Caki2 (cell line): ENCODE measurements around the gene CXCR4. TPM values are rescaled to one million over a fixed set of nuclear protein-coding genes. Genes with fewer than 3 reads are reported as not detected.
"Not testable (repeated sequence)": the region's sequence is repeated elsewhere in the genome, so short reads cannot be mapped to it uniquely, and the experiment has no call there.

Experiments
- DNase-seq: peaks from one replicate; pipeline ENCODE4 v3.0.0-alpha.2; 2015; ENCODE audit warnings: low read depth
- in situ Hi-C: cut with HindIII; loops from 2 replicates; pipeline ENCODE4 v1.10.0; 2016; ENCODE audit warnings: low sequenced_read_pairs, low pct_unique_long_range_greater_than_20kb, mixed read lengths
- total RNA-seq: library from RNA; depleted of rRNA; stranded (reverse); fragments of >200 nt; shearing (Covaris generic); gene quantifications from 2 replicates; pipeline ENCODE4 v1.2.3, GENCODE V29; 2014; ENCODE audit warnings: low replicate concordance

Gene CXCR4
- total RNA-seq, 1 experiment from 2014 or later = not detected

DNA sequence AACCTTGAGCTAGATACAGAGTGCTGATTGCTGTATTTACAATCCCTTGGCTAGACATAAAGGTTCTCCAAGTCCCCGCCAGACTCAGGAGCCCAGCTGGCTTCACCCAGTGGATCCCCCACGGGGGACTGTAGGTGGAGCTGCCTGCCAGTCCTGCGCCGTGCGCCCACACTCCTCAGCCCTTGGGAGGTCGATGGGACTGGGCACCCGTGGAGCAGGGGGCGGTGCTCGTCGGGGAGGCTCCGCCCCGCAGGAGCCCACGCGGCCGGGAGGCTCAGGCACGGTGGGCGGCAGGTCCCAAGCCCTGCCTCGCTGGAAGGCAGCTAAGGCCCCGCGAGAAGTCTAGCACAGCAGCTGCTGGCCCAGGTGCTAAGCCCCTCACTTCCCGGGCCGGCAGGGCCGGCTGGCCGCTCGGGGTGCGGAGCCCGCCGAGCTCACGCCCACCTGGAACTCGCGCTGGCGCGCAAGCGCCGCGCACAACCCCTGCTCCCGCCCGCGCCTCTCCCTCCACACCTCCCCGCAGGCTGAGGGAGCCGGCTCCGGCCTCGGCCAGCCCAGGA, 30.0 kb downstream of the CXCR4 start:
- DNase-seq = not testable (repeated sequence)

DNA sequence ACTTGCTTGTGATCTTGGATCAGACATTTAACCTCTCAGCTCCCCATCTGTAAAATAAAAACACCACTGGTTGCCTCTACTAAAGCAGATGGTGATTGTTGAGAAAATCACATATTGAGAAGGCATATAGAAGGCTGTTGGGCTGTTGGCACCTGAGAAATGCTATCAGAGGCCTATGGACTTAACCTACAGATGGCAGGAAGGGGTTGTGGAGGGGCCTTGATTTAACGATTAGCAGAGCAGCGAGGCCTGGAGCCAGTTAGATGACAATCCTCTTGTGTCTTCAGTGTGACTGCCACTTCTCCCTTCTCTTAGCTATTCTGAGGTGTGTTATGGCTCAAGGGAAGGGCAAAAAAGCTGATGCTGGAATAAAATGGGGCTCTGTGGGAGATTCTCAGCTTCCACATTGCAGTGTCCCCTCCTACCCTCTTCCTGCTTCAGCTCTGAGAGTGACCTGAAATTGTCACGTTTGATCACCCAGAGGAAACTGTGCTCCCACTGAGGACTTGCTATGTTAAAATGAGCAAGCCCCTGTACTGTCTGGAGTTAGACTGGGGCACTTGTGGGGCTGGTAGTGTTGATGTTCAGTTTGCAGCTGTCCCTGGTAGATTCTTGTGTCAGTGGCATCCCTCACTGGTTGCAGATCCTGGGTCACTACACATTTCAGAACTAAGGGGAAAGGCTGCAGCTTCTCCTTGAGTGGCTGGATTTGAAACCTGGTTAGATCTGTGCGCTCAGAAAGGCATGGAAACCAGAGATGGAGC, 31.5 kb downstream of the CXCR4 start:
- in situ Hi-C loops = no loop called here
- DNase-seq = no peak

More for the DNA sequence above, 30.0 kb downstream of the CXCR4 start:
- in situ Hi-C loops = not testable (repeated sequence)

DNA sequence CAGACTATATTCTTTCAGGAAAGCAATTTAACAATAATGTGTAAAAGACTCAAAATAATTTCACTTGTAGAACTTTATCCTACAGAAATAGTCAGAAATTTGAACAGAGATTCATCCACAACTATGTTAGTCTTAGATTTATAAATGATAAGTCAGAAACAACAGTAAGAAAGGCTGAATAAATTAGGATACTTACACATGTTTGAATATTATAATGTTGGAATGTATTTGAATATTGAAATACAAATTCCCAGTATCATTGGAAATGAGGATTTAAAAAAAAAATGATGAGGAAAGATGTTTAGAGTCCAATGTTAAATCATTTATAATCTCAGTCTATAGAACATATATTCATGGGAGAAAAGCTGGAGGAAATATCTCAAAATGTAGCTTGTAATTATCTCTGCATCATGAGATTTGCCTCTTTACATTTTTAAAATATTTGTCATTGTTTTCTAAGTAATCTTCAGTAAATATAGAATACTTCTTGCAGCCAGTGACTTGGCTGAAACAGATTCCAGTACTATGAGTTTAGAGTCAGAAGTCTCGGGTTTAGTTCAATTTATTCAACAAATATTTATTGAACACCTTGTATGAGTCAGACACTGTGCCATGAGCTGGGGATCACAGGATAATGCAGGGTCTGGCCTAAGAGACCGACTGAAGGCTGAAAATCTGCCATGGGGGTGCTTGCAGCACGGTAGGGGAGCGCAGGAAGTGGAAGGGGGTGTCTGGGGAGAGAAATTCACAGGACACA, 32.3 kb downstream of the CXCR4 start:
- in situ Hi-C loops = no loop called here
- no peak for DNase-seq

DNA sequence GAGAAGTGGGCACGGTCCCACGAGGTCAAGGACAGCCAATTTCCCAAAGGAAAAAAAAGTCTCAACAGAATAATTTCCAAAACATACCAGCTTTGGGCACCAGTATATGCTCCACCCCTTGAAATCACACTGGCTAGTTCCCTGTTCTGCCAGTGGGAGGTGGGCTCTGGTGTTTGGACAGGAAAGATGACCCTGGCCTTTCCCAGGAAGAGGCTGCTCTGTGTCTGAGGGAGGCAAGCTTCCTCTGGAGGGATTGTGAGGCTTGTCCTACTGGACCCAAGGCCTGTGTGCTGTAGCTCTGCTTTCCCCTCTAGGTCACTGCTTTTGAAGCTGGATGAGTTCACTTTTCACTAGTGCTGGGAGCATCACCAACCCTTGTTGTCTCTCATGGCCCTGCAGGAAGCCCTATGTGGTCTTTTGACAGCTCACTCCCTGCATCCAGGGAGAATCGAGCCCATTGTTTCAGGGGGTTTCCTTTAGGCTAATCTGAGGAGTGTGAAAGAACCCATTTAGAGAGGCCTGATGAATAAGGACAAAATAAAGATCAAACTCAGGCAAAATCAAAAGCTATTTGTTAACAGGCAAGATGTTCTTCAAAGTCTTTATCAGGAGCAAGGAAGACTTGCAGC, 36.3 kb downstream of the CXCR4 start:
- in situ Hi-C loops = no loop called here

DNA sequence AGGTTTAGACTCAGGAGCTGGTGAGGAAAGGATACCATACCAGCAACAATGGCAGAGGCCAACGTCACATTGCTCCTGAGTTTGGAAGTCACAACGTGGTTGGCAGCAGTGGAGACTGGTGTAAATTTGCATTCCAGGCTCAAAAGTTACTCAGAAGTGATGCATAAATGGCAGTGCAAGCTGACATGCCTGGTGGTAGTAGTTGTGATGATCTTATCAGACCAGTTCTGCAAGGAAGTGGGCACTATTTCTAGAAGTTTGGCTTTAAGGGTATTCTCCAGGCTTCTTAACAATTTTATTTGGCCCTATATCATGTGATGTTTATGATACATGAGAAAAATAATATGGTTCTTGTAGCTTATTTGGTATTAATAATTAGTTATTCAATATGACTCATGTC, 37.8 kb downstream of the CXCR4 start:
- DNase-seq = no peak
- in situ Hi-C loops = no loop called here

More for the DNA sequence above, 36.3 kb downstream of the CXCR4 start:
- no peak for DNase-seq

DNA sequence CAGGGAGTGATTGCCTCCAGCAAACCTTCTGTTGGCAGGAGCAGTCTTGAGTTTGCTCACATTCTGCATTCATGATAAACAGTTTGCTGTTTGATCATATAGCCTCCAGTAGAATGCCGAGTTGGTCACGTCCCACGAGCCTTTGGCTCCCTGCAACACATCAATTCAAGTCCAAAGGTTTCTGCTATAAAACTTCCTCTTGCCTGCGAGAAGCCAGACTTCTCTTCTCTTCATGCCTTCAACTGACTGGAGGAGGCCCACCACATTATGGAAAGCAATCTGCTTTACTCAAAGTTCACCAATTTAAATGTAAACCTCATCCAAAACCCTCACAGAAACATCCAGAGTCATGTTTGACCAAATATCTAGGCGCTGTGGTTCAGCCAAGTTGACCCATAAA, 40.8 kb downstream of the CXCR4 start:
- no peak for DNase-seq
- in situ Hi-C loops = no loop called here

DNA sequence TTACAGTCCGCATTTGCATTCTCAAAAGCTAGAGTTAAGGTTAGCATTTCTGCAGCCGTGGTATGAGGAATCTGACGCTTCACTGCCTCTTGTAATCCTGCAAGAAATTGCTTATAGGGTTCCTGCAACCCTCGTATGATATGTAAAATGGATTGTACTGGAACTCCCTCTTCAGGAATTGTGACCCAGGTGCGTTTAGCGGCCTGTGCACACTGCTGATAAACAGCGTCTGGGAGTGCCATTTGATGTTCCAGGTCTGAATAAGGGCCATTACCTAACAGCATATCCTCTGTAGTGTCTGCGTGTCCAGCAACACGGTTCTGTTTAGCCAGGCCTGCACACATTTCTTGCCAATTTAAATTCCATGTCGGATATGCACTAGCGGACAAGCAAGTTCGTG, 42.5 kb downstream of the CXCR4 start:
- DNase-seq = no peak
- in situ Hi-C loops = no loop called here

DNA sequence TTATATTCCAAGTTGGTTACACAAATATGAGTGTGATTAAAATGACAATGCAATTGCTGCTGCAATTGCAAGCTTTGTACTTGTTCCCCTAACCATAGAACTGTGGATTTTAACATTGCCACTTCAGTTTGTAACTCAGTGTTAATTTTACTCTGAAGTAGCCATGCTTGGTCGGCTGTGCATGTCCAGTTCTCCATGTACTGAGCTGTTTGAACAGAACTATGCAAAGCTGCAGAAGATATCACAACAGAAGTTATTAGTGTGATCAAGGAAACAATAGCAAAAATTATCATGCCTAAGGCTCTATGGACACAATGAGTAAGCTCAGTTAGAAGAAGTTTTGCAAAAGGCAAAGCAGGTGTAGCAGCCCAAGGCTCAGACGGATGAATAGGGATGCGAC, 45.3 kb downstream of the CXCR4 start:
- no peak for DNase-seq

DNA sequence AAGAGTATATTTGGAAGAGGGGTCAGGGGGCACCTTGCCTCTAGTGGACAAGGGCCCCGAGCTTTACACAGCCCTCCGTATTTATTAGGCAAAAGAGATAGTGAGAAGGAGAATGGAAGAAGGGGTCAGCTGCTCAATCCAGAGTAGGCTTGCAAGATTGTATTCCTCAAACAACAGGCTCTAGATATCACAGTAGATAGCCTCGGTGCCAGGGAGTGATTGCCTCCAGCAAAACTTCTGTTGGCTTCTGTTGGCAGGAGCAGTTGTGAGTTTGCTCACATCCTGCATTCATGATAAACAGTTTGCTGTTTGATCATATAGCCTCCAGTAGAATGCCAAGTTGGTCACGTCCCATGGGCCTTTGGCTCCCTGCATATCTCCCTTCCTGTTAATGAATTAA, 46.1 kb downstream of the CXCR4 start:
- in situ Hi-C loops, DNase-seq: not testable (repeated sequence)

More for the DNA sequence above, 45.3 kb downstream of the CXCR4 start:
- in situ Hi-C loops = no loop called here

DNA sequence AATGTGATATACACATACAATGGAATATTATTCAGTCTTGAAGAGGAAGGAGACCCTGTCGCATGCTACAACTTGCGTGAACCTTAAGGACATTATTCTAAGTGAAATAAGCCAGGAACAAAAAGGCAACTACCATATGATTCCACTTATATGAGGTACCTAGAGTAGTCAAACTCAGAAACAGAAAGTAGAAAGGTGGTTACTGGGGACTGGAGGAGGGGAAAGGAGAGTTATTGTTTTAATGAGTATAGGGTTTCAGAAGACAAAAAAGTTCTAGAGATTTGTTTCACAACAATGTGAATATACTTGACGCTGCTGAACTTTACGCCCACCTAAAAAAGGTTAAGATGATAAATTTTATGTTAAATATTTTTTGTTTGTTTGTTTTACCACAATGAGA, 47.0 kb downstream of the CXCR4 start:
- DNase-seq = no peak
- in situ Hi-C loops = no loop called here

DNA sequence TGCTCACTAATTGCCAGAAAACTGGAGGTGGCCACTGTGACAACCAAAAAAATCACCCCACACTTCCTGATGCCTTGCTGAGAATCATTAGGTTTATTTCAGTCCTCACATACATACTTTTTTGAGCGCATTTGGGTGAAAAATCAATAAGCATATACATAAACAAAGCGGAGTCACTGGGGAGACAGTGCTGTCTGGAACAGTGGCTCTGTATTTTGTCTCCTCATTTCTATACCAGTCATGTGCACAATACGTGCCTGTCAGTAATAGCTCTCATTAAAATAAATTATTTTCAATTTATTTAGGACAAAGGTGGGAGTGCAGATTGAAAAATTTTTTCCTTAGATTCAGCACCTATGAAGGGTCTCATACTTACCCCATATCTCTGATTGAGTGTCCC, 48.2 kb downstream of the CXCR4 start:
- in situ Hi-C loops = no loop called here
- DNase-seq = no peak

DNA sequence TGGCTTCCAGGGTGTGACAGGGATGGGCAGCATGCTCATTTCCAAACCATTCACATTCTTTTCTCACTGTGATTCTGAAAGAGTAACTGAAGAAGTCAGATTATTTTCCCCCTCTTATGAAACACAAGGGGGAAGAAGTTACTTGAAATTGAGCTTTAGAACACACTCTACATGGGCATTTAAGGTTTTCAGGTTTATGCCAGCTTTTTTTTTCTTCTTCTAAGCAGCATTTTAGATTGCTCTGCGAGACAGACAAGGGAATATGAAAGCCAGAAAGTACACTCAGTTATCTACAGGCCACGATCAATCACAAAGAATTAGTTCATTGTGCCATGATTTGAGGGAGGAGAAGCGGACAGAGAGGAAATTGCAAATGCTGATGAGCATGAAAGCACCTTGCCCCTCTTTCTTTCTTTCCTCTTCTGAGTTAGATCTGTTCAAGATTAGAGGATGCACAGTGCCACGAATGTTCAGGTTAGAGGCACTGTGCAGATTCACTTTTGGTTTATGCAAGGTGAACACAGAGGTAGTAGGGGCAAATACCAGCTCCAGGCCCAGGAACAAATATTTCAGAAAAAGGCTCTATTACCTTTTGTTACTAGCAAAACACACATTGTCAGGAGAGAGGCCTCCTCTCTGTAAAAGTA, 49.2 kb downstream of the CXCR4 start:
- no peak for DNase-seq
- in situ Hi-C loops = no loop called here

DNA sequence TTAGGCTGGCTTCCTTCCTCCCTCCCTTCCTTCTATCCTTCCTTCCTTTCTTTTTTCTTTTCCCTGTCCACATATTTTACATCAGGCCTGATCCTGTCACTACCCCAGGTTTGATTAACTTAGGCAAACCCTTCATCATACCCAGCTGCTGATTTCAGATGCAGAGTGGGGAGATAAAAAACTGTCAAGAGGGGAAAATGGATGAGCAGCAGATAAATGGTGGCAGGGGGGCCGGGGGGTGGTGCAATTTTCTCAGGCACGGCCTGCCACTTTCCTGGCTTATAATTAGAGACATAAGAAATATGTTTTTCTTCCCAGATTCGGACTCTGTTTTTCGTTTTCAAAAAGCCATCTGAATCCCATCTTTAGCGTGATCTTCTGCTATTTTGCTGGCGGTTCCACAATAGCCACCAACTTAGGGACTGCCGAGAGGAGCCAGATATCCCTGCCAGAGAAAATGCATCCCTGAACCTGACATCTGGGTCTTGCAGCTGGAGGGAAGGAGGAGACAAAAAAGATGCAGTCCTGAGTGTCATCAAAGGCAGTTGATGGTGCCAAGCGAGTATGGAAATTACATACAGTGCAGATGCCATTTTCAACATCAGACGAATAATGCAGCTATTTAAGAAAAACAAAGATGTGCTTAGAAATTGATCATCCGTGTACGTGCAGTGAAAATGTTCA, 49.9 kb downstream of the CXCR4 start:
- in situ Hi-C loops = no loop called here
- no peak for DNase-seq

DNA sequence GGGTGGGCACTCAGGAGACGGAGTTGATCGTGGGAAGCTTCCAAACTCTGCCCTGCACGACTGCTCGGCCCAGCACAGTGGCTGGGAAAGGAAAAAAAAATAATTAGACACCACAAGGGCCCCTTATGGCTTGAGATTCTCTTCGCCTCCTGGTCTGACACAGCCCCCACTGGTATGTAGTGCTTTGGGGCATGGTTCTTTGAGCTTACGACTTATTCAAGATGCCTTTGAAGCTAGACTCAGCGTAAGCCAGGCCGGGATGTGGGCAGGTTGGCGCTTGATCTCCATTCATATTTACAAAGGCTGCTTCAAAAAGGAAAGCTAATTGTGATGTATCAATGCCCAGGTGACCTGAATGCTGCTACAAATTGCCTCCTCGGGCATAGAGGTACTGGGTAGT, 50.5 kb downstream of the CXCR4 start:
- no peak for DNase-seq
- in situ Hi-C loops = no loop called here

DNA sequence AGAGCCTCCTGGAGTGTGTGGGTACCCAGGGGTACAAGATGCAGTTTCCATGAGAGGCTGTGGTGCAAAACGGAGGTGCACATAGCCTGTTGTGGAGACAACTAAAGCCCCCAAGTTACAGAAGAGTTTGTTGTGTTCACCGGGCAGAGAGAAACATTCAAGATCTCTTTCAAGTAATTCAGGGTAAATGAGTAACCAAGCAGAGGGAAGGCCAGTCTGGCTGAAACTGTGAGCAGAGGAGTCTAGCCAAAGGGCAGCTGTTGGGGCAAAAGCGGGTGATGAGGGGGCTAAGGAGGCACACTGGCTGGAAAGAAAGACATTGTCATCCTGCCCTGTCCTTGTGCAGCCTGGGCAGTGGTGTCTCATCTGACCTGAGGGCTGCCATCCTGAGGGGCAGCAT, 52.0 kb downstream of the CXCR4 start:
- in situ Hi-C loops = no loop called here

DNA sequence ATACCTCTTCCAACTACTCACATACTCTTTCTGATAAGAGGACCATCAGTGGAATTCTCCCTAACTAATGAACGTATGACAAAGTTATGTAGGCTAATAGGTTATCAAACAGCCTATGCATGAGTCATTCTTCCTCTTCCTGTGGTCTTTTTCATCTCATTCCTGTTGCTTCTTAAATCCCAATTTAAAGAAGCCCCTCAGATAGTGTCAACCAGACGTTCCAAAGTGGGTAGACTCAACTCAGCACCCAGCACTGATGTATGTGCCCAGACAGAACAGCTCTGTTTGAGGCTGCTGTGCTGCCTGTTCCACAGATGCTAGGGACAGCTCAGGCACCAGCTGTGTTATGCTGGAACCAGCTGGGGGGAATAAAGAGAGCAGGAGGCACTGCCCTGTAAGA, 52.6 kb downstream of the CXCR4 start:
- in situ Hi-C loops = no loop called here
- DNase-seq = no peak

More for the DNA sequence above, 52.0 kb downstream of the CXCR4 start:
- no peak for DNase-seq
